Body of pancreas (tissue), 4 donors: Measurements from ENCODE around the gene CSNK1G1.

Experiments used
- POLR2A ChIP-seq, 3 donors: fragments of 450-650 bp; IDR thresholded peaks; one replicate each; pipeline ENCODE4 v1.6.1; 2016; ENCODE audit warnings: antibody characterized with exemption in 3 of 3, mild to moderate bottlenecking in 2 of 3
- TF ChIP-seq, protein P1 (sequence below), 7 experiments: fragments of 450-650 bp in 4 of 7; fragments of 200-600 bp in 3 of 7; sonication (generic) in 3 of 7; IDR thresholded peaks; one replicate each; pipeline ENCODE4 v1.5.1; 2016 to 2019; ENCODE audit warnings: antibody characterized with exemption in 7 of 7

DNA sequence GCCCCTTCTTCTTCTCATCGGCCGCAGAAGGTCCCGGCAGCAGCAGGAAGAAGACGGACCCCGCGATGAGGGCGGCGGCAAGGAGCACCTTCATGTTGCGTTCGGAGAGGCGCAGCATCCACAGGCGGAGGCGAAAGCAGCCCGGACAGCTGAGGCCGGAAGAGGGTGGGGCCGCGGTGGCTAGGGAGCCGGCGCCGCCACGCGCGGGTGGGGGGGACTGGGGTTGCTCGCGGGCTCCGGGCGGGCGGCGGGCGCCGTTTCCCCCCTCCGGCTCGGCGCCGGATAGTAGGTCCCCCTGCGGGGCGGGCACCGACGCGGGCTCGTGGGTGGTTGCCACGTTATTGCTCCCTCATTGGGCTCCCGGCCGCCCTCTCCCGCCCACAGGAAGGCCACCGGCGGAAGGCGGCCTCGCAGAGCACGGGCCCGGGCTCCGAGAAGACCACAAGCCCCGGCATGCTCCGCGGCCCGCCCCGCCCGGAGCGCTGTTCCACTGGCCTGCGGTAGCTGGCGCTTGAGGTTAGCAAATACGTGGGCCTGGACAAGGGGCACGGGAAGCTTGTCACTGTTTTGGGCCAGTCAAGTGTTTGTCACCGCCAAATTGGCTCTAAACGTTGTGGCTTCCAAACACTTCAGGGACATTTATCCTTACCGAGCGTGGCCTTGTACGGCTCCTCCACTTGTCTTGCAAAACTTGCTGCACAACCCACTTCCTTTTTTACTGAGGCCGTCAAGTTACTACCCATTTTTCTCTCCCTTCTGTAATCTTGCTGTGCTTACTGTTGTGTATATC, 192.9 kb downstream of the CSNK1G1 start, which contains the start of gene PPIB:
- TF ChIP-seq, protein P1, sequence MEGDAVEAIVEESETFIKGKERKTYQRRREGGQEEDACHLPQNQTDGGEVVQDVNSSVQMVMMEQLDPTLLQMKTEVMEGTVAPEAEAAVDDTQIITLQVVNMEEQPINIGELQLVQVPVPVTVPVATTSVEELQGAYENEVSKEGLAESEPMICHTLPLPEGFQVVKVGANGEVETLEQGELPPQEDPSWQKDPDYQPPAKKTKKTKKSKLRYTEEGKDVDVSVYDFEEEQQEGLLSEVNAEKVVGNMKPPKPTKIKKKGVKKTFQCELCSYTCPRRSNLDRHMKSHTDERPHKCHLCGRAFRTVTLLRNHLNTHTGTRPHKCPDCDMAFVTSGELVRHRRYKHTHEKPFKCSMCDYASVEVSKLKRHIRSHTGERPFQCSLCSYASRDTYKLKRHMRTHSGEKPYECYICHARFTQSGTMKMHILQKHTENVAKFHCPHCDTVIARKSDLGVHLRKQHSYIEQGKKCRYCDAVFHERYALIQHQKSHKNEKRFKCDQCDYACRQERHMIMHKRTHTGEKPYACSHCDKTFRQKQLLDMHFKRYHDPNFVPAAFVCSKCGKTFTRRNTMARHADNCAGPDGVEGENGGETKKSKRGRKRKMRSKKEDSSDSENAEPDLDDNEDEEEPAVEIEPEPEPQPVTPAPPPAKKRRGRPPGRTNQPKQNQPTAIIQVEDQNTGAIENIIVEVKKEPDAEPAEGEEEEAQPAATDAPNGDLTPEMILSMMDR (IDR thresholded peaks at IDR 0.05), result peak in 6 of 7 experiments; percentile 15 to 61 (median 46)
- TF ChIP-seq POLR2A (IDR thresholded peaks at IDR 0.05), result peak; percentile 90 to 93 (median 92)
